Activated T-helper 9 cell treated with anti-CD3 and anti-CD28 coated beads, Interleukin-2, amount 50 U/mL, for 16 hours (primary cell): Measurements from ENCODE around the gene TBPL1.
"Not testable (repeated sequence)": the region's sequence is repeated elsewhere in the genome, so short reads cannot be mapped to it uniquely, and the experiment has no call there.

Experiments
- DNase-seq: peaks from one replicate; pipeline ENCODE4 v3.0.0-alpha.2; 2020; ENCODE audit warnings: low read depth

The TBPL1 gene

GRCh38 chr6:133973109-133973971 is 20.3 kb downstream of the TBPL1 start:
- no peak for DNase-seq

- no peak for DNase-seq
Measured at GRCh38 chr6:133977983-133978895, 25.2 kb downstream of the TBPL1 start.

DNA sequence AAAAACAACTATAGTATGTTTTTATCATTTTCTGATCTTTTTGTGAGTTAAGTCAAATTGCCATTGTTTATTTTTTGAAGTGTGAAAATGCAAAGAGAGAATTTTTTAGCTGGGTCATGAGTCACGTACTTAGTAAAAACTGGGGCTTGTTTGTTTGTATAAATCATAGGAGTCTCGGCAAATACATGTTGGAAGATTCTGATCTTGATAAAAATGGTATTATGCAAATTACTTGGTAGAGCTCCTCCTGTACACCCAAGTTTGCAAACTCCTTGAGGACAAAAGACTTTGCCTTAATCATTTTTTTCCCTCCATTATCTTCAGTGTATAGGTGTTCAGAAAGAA is 25.8 kb downstream of the TBPL1 start:
- DNase-seq: no peak

GRCh38 chr6:133979269-133979963 is 26.4 kb downstream of the TBPL1 start:
- not testable (repeated sequence) for DNase-seq

DNA sequence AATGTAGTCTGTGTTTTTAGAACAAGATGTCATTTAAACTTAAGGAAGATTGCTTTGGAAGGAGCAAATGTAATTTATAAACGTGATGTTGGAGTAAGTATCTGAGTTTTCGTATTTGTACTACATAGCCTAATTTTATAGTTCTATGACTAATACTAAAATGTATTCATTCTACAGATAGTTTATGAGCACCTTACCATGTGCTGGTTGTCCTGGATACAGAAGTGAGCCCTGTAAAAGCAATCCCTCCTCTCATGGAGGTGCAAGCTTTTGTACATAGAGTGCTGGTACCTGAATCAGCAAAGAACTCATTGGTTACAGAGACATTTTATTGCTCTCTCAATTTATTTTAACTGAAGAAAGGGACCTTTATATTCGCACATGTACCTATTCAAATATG is 27.1 kb downstream of the TBPL1 start:
- no peak for DNase-seq

DNA sequence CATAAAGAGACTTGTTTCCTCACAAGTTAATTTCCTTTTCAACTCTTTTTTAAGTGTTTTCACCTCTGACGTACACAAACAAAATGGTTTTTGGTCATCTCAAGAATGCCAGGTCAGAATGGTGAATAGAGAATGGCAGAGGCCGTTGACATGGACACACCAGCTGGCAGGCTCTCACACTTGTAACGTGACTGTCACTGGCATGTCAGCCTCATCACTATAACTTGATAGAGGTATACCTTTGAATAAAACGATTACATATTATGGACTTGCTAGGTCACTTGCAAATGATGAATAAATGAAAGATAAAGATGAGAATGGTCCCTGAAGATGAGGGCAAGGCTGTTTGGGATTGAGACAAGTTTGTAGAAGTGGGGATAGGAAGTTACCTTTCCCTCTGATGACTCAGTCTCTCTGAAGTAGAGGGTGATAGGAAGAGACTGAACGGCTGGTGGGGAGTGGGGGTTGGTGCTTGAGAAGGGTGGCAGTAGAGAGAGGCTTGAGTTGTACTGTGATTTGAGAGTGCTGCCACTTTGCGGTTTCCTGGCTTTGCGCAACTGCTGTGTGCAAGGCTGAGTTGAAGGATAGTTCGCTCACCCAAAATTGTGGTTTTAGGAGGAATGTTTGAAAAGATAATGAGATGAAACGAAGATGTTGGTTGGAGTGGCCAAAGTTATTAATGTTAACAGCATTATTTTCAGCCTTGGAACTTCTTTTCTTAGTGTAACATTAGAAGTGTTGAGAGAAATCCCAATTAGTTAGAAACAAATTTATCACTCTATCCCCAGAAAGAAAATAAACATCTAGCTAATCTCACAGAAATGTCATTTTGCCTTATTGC is 30.3 kb downstream of the TBPL1 start:
- DNase-seq: peak; percentile 2

DNA sequence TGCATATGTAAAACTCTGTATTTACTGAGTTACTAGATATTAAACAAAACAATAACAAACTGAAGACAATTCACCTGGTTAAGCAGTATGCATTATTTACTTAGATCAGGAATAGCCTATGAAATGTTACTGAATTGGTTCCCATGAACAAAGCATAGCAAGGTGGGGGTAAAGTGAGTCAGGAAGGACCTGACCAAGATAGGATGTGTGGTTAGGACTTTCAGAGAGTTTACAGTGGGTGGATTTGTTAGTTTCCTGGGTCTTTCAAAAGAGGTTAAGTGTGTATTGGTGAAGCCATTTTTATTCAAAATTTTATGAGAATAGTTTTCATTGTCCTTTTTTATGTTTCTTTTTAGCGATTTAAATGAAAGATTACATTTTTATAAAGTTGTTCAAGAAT is 32.9 kb downstream of the TBPL1 start:
- DNase-seq: no peak

DNA sequence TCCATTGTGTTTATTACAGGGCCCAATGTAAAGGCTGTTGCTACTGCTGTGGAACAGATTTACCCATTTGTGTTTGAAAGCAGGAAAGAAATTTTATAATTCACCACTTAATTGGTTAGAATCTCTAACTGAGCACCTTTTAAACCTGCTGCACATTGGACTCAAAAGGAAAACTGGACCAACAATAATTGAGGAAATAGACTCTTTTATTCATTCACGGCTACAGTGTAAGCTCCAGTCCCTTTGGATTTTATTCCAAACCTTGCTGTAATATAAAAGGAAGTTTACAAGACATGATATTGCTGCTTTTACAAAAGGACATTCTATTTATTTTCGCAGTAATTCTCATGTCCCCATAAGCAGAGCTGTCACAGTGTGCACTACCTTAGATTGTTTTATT is 33.9 kb downstream of the TBPL1 start:
- DNase-seq: no peak

DNA sequence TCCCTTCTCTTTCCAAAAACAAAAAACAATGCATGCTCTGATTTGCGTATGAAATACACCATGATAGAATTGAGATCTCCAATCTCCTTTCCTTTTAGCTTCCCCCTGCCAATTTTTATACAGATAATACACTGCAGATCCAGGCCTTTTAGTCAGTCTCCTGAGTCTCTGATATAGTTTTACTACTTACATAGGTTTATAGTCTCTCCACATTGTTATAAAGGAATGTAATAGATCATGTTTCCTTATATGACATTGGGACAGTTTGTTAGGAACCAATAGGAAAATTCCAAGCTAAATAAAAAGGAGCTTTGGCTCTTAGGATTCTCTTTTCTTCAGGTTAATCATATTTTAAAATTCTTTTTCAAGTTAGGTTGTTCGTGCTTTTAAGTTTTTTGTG is 36.5 kb downstream of the TBPL1 start:
- no peak for DNase-seq

DNA sequence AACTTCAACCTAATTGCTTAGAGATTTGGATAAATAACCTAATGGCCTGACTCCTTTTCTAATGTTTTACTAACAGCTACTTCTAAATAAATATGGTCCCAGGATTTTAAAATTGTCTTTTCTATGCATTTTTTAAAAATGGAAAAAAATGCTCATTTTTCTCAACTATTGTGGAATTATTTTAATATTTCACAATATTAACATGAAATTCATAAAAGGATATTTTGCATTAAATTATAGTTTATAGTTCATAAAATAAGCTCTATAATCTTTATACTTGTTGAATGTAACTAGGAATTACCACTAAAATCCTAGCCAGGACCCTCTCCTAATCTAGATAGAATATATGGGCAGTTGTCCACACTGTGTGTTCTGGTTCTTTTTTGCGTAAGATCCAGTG is 37.3 kb downstream of the TBPL1 start:
- DNase-seq: no peak

DNA sequence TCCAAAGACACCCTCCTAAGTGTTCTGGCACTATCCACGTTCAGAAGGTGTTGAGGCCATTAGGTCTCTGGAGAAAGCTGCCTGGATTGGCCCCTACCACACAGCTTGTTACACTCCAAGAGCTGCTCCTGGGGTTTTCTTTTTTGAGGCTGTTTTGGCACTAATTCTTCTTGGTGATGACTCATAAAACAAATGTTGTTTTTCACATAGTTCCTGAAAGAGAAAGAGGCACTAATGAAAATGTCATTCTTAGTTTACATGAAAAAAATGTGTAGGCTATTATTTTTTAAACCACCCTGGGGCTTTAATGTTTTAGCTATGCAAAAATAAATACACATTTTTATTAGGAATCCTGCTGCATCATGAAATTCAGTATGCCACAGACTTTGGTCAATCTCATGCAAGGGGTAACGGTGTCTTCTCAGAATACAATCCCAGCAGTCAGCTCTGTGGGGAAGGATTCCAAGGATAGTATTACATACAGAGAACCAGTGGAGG is 38.1 kb downstream of the TBPL1 start:
- no peak for DNase-seq

DNA sequence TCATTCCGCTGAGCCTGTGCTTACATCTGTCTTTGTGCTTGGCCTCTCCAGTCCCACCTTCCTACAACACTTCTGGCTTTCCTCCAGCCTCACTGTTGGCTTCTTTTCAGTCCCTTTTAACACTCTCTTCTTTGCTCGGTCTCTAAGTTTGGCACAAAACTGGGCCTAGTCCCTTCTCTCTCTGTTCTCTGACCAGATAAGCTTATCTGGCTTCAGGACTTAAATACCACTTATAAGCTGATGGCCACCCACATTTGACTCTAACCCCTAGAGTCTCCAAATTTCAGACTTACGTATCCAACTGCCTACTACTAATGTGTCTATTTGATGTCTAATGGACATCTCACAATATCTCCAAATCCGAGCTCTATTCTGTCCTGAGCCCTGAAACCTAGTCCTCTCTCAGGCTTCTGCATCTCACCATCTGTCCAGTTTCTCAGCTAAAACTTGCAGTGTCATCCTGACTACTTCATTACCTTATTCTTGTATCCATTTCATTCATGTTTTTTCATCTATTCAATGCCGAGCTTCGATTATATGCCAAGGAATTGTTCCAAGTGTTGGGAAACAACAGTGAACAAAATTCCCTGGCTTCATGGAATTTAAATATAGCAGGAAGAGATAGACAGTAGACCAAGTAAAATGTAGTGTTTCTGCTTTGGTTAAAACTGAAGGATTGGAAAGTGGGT is 40.1 kb downstream of the TBPL1 start:
- no peak for DNase-seq

DNA sequence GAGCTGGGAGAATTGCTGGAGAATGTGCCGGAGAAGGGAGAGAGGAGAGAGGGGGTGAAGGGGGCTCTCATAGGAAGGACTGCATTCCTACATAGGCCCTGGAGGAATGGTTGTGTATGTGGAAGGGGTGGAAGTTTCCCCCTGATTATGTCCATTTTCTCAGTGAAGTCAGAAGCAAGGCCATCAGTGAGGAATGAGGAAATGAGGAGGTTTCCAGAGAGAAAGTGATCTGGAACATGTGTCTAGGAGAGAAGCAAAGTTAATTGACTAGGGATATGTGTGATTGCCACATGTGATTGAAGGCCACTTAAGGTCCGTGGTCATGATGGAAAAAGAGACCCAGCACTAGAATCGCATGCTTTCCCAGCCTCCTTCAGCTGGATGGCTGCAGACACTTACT is 42.3 kb downstream of the TBPL1 start:
- DNase-seq: no peak

DNA sequence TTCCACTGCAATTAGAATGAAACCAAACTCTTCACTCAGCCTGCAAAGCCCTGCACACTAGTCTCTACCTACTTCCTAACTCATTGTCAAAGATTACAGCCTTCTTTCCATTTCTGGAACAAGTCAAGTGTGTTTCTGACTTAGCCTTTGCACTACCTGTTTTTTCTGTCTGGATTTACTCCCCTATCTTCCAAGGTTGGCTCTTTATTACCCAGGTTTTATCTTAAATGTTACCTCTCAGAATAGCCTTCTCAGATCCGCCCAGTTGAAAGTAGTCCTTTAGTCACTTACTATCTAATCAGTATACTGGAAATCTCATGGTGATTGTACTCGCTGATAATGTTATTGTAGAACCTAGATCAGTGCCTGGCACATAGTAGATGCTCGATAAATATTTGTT is 42.7 kb downstream of the TBPL1 start:
- no peak for DNase-seq

DNA sequence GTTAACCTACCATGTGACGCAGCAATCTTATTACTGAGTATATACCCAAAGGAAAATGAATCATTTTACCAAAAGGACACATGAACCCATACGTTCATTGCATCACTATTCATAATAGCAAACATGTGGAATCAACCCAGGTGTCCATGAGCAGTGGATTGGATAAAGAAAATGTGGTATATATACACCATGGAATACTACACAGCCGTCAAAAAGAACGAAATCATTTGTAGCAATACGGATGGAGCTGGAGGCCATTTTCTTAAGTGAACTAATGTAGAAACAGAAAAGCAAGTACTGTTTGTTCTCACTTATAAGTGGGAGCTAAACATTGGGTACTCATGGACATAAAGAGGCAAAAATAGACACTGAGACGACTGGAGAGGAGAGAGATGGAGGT is 44.2 kb downstream of the TBPL1 start:
- no peak for DNase-seq

GRCh38 chr6:133999305-133999704 is 46.3 kb downstream of the TBPL1 start:
- DNase-seq: no peak

- no peak for DNase-seq
Measured at GRCh38 chr6:134000443-134000842, 47.4 kb downstream of the TBPL1 start.

GRCh38 chr6:134002821-134003220 is 49.8 kb downstream of the TBPL1 start:
- no peak for DNase-seq

- DNase-seq: no peak
Measured at GRCh38 chr6:134003542-134003951, 50.5 kb downstream of the TBPL1 start.

DNA sequence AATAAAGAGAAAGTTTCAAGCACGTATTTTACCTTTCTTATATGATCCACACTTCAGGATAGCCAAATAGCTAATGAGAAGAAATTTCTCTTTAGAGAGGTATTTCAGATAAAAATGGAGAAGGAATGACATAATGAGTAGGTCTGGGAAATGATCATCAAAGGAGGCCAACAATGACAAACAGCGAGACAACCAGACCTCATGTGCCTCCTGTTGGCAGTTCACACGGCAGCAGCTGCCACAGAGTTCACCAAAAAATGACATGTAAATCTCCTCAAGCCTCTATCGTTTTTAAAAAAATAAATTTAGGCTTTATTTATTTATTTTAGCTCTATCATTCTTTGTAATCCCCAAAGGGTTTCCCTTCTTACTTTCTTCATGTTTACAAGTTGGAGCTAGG is 51.7 kb downstream of the TBPL1 start:
- no peak for DNase-seq

- no peak for DNase-seq
Measured at GRCh38 chr6:134005800-134006199, 52.8 kb downstream of the TBPL1 start.
